B cell (primary cell): ENCODE data around the gene VCAM1.

Experiments used
- CTCF ChIP-seq: fragments of 200-600 bp; IDR thresholded peaks from one replicate; pipeline ENCODE4 v1.8.0; 2022; ENCODE audit warnings: antibody characterized with exemption, mild to moderate bottlenecking
- EZH2 ChIP-seq: IDR thresholded peaks from 2 replicates; pipeline ENCODE4 v1.6.1; 2012; ENCODE audit warnings: borderline replicate concordance, low read depth, mild to moderate bottlenecking, moderate library complexity, low read length; ENCODE audit not compliant: insufficient read depth, poor library complexity, severe bottlenecking

- no peak for TF ChIP-seq CTCF
- no peak for TF ChIP-seq EZH2
Measured at GRCh38 chr1:100703716-100704115, 15.8 kb upstream of the VCAM1 start.
